Stromal cell of bone marrow (primary cell): ENCODE measurements around the gene GAS7.

Experiments used
- DNase-seq: peaks from one replicate; pipeline ENCODE4 v3.0.0-alpha.2; 2012; ENCODE audit warnings: low read depth

The GAS7 gene

DNA sequence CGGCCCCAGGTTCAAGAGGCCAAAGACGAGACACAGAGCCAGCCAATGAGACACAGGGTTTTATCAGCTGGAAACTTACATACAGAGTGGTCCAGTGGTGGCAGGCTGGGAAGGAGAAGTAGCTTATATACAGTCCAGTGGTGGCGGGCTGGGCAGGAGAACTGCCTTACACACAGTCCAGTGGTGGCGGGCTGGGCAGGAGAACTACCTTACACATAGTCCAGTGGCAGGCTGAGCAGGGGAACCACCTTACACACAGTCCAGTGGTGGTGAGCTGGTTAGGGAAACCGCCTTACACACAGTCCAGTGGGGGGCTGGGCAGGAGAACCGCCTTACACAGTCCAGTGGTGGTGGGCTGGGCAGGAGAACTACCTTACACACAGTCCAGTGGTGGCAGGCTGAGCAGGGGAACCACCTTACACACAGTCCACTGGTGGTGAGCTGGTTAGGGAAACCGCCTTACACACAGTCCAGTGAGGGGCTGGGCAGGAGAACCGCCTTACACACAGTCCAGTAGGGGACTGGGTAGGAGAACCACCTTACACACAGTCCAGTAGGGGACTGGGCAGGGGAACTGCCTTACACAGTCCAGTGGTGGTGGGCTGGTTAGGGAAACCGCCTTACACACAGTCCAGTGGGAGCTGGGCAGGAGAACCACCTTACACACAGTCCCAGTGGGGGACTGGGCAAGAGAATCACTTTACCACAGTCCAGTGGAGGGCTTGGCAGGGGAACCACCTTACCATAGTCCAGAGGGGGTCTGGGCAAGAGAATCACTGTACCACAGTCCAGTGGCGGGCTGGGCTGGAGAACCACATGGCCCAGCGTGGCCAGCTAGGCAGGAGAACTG is 90.9 kb downstream of the GAS7 start:
- DNase-seq: no peak

DNA sequence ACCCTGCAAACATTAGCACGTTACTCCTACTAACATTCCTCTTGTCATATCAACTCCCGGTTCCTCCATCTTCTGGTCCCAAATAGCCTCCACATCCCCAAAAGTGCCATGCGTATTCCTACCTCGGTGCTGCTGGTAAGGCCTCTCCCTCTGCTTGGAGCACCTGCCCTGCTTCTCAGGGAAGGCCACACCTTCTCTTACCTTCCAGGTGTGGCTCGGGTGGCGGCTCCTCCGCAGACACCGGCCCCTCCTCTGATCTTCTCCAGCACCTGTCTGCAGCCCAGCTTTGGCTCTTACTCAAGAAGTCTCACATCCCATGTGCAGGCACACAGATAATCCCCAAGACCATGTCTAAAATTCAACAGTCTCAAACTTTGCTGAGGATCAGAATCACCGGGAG is 92.3 kb downstream of the GAS7 start:
- no peak for DNase-seq

DNA sequence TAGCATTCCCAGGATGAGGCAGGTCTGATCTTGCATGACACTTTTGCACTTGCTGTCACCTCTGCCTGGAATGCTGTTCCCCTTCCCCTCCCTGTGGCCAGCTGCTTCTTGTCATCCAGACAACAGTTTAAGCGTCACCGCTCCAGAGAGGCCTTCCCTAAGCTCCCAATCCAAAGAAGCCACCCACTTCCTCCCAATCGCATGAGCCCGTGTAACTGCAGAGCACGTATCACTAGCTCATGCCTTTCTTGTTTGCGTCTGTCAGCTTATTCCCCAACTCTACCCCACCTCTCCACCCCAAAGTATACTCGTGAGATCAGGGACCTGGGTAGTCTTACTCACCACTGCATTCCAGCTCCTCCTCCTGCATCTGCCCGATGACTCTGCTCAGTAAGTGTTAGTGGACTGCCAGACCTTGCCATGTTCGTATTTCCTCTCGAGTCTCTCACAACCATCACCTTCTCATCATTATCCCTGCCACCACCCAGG is 92.8 kb downstream of the GAS7 start:
- peak; percentile 10 for DNase-seq

DNA sequence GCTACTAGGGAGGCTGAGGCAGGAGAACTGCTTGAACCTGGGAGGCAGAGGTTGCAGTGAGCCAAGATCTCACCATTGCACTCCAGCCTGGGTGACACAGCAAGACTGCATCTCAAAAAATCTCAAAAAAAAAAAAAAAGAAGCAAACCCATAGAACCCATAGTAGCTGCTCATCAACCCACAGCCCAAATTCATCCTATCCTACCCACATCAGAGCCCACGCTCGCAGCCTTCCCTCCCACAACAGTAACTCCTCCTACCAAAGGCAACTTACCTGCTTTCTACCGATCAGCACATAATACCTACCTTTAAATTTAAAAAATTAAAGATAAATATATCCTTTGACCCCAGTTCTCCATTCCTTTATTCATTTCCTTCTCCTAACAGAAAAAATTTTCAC is 94.7 kb downstream of the GAS7 start:
- DNase-seq: no peak

DNA sequence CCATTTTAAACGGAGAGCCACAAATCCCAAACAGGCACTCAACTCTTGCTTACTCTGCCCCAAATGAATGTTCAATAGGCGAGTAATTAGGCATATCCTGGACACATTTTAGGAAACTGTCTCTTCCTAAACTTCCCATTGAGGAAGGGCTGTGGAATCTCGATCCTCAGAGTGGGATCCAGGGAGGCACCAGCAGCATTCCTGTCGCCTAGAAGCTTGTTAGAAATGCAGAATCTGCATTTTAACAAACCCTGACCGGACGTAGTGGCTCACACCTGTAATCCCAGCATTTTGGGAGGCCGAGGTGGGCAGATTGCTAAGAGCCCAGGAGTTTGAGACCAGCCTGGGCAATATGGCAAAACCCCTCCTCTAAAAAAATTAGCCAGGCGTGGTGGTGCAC is 95.6 kb downstream of the GAS7 start:
- DNase-seq: no peak

DNA sequence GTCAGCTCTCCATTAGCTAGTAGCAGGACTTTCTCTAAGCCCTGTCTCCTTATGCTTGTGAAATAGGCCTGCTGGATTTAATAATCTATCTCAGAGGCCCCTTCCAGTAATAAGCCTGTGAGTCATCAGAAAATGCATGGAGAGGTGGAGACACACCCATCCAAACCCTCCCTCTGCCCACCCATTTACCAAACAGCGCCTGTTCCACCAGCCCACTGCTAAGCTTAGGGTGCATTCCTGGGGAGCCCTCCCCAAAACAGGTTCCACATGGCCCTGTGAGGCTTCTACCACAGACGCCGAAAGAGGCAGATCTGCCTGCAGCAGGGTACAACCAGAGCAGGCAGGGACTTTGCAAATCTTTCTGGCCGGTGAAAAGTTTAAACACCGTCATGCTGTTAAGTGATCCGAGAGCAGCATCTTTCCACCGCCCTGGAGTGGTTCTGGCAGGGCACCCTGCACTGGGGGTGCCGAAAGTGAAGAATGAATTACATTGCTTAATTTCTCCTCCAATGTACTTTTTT is 99.3 kb downstream of the GAS7 start:
- DNase-seq: peak; percentile 49

DNA sequence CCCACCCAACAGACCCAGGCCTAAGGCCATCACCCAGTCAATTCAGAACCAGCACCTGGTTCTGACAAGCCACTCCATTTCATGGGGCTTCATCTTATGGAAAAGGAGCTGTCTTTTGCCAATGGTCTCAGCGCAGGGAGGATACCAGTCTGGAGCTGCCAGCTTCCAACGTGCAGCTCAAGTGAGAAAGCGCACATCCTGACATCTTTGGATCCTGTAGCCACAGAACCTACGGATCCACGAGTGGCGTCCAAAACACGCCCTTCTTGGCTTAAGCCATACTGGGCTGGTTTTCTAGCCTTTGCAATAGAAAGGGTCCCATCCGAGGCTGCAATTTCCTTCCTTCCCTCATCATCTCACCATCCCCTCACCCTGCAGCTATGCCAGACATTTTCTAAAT is 101.8 kb downstream of the GAS7 start:
- no peak for DNase-seq

DNA sequence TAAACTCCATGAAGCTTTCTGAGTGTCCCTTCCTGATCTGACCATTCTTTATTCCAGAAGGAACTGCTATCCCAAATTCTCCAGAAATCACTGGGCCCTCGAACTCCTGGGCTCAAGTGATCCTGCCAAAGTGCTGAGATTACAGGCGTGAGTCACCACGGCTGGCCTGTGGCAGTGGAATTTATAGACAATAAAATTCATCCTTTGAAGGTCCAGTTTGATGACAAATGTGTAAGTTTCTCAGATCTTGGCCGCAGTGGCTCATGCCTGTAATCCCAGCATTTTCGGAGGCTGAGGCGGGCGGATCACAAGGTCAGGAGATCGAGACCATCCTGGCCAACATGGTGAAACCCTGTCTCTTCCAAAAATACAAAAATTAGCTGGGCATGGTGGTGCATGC is 103.1 kb downstream of the GAS7 start:
- peak; percentile 27 for DNase-seq

DNA sequence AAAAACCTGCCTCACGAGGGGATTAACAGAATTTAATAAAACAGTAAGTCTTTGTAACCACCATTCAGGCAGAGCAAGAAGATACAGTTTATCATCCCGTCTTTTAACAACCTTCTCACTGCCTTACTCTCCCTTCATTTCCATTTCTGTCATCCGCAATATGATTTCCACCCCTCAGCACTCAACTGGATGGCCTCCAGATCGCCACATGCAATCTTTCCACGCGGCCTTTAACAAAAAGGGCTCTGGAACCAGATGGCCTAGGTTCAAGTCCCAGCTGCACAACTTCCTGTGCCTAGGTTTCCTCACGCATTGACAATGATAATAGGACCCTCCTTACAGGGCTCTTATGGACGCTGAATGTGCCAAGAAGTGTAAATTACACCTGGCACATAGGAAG is 103.6 kb downstream of the GAS7 start:
- DNase-seq: no peak

DNA sequence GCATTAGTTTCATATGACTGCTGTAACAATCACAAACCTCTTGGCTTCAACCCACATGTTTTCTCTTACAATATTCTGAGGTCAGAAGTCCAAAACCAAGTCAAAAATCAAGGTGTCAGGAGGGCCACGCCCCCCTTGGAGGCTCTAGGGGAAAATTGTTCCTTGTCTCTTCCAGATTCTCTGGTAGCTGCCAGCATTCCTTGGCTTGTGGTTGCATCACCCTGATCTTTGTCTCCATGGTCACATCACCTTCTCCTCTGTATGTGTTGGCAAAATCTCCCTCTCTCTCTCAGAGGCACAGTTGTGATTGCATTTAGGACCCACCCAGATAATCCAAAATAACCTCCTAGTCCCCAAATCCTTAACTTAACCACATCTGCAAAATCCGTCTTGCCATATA is 105.8 kb downstream of the GAS7 start:
- DNase-seq: no peak

DNA sequence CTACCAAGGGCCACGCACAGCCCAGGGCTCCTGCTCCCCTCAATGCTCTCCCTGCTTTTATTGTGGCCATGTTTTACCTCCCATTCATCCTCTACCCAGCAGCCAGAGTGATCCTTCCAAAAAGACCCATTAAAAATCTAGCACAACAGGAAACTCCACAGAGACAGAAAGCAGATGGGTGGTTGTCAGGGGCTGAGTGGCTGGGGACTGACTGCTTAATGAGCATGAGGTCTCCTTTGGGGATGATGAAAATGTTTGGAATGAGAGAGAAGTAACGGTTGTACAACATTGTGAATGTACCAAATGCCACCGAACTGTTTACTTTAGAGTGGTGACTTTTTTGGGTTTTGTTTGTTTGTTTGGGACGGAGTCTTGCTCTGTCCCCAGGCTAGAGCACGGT is 107.4 kb downstream of the GAS7 start:
- DNase-seq: no peak

DNA sequence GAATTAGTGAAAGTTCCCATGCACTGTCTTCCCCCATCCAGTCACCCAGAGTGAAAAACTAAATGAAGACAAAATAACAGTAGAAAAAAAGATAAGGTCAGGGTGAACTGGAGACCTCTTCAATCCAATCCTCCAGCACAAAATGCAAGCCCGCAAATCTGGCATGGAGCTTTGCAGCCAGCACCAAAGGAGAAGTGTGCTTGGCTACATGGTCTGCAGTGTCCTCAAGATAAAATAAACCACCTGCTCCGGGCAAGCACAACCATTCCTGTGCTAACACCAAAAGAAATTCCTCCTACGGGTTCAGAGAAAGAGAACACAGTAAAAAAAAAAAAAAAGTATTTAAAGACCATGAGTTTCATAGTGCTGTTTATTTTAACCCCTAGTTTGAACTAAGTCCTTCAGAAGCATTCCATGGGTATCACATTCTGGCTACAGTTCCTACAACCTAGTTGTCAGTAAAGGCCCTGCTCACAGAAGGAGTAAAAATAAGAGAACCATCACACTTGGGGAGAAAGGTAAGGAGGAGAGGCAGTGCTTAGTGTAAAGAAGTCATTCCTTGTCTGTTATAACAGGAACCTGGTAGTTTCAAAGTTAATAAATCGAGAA is 109.1 kb downstream of the GAS7 start:
- no peak for DNase-seq

DNA sequence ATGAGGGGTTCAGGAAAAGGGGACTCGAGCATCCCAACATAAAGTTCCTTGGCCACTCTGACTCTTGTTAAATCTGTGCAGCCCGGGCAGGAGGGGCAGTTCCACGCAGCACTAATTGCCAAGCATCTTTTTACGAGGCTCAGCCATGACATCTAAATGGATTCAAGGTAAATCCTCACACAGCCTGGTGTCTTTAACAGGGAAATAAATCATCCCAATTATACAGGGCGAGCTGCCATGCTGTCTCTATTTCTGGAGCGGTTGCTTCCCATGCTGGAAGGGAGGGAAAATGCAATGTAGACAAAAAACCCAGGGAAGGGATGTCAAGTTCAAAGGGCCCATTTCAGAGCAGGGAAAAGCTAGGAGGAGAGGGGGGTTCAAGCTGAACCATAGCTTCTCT is 110.0 kb downstream of the GAS7 start:
- DNase-seq: no peak

DNA sequence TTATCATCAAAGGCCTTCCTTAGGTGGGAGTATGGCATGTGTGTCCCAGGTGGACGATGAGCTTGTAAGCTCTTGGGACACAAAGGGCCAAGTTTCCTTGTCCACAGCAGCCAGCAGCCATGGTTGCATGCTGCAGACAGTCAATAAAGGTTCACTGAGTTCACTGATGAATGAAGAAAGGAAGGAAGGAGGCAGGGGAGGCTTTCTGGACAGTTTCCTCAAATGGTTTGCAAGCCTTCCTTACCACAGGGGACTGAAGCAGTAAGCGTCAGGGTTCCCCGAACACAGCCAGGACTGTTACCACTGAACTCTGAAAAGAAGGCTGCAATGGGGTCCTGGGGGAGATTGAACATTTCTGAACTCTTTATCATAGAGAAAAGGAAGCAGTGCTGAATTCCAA is 111.1 kb downstream of the GAS7 start:
- DNase-seq: no peak

DNA sequence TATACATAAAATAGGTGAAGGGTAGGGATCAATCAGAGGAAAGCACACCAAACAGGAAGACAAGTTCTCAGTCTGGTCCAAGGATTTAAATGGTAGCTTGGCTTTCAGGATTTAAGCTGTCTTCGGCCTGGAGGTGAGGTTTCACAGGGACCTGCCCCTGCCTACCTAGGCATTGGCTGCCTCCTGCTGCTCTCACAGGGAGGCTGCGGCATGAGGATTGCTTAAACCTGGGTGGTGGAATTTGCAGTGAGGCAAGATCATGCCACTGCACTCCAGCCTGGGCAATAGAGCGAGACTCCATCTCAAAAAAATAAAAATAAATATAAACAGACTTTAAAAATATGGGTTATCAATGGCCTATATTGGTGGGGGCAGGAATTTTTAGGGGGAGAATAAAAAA is 114.5 kb downstream of the GAS7 start:
- DNase-seq: no peak

DNA sequence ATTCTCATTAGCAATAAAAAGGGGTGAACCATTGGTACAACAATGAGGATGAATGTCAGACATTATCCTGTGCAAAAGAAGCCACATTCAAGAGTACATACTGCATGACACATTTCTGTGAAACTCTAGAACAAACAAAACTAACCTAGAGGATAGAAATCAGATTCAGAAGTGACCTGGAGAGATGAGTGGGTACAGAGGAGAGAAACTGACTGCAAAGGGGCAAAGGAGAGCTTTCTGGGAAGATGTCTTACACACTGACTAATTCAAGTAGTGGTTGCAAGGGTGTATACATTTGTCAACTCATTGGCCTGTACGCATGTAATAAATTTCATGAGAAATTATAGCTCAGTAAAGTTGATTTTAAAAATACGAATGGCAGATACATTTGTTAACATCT is 115.6 kb downstream of the GAS7 start:
- DNase-seq: no peak

DNA sequence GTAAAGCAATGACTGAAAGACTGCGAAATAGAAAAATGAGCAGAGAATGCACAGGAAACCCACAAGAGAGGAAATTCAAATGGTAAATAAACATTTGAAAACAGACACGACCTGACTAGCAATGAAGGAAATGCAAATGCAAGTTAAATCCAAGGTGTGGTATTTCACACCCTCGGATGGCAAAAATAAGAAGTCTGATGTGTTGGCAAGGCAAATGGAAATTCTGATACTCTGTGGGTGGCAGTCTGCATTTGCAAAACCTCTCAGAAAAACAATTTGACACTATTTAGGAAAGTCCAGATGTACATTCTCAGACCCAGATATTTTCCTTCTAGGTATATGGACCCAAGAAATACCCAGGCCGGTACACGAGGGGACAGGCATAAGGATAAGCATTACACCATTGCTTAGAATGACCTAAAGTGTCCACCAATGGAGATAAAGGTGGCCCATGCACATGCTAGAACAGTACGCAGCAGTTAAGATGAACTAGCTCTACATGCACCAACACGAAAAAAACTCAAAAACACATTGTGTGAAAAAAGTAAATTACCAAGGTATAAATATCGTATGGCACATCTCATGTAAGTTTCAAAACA is 116.7 kb downstream of the GAS7 start:
- DNase-seq: no peak

DNA sequence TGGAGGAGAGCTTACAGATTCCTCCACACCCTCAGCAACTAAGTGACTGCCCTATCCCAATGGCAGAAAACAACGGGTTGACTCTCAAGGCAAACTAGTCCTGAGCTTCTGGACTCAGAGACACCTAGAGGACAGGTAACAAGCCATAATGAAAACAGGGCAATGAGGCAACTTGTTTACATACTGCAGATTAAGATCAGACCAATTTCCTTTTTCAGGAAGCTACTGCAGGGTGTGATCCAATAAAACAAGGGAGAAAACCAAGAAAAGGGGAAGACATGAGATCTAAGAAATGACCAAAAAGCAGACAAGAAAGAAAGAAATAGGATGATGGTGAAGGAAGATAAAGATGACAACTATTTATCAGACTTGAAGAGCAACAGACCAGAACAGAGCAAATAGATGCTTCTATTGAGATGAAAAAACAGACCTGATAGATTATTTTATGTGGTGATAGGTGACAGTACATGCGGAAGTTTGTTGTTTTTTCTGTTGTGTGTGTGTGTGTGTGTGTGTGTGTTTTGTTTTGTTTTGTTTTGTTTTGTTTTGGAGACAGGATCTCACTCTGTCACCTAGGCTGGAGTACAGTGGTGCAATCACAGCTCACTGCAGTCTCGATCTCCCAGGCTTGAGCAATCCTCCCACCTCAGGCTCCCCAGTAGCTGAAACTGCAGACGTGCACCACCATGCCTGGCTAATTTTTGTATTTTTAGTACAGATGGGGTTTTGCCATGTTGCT is 120.7 kb downstream of the GAS7 start:
- DNase-seq: no peak

DNA sequence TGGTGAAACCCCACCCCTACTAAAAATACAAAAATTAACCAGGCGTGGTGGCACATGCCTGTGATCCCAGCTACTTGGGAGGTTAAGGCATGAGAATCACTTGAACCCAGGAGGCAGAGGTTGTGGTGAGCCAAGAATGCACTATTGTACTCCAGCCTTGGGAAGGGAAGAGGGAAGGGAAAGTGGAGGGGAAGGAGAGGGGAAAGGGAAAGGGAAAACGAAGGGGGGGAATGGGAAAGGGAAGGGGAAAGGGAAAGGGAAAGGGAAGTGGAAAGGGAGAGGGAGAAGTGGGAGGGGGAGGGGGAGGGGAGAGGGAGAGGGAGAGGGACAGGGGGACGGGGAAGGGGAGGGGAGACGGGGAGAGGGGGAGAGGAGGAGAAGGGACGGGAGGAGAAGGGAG is 122.5 kb downstream of the GAS7 start:
- DNase-seq: no peak

DNA sequence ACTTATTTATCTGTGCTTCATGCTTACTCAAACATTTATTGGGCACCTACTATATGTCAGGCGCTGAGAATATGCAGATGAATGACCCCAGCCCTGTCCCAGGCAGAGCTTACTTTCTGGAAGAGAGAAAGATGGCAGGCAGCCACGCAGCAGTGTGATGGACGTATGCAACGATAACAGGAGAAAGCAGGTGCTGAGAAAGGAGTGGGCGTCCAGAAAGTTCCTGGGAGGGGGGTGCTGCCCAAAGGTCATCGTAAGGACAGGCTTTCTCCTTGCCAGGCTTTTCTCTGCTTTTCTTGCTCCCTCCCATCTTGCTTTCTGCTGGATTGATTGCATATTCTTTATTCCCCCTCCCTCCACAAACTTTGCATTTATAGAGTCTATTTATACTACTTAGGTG is 124.5 kb downstream of the GAS7 start:
- DNase-seq: no peak

DNA sequence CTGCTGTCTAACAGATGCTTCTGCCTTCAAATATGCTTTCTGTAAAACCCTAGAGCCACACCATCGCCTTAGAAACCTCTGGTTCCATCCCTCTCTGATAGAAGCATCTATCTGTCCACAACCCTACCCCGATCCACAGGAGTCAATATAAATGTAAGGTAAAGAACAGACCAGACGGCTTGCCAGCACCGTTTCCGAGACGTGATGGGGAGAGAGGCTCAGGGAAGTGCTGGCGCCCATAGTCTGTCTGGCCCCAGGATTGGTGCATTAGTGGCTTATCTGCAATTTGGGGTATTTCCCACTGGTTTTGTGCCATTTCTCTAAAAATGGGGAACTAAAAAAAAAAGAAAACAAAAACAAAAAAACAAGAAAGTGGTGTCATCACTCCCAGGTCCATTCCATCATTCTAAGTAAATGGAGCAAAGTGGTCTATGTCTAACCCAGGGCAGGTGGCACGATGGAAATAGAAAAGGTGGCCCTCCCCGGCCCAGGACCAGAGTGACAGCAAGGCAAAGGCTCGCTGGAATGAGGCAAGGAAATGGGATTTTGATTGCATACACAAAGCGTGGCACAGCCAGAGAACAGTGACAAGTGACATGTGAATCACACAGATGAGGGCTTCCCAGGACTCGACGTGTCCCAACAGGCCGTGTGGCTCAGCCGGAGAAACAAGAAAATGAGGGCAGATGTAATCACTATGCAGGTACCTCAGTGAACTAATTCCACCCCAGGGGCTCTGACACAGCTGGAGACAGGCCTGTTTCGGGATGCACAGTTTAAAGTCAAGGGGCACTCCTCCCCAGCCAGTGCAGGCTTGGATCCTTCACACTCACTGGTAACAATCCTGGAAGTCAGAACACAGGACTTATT is 125.6 kb downstream of the GAS7 start:
- DNase-seq: no peak
